GM23338 (cell line): ENCODE measurements around the gene MADCAM1. TPM values are rescaled to one million over a fixed set of nuclear protein-coding genes. Genes with fewer than 3 reads are reported as not detected.
A peak's percentile ranks its signal among the peaks of the same experiment; 100 is the strongest.

Source experiments
- ATAC-seq: fragments of 200-7000 bp; cut with Tn5 transposase; 3 replicates; pipeline ENCODE4 v1.9.1; 2020
- DNase-seq: peaks from one replicate; pipeline ENCODE4 v3.0.0-alpha.2; 2015; ENCODE audit warnings: low spot score
- H2AFZ ChIP-seq: fragments of 200-600 bp; sonication (generic); 2 replicates; pipeline ENCODE4 v1.8.0; 2016; ENCODE audit warnings: antibody characterized with exemption, mild to moderate bottlenecking, moderate library complexity
- H3F3A ChIP-seq: fragments of 200-600 bp; sonication (generic); replicated peaks from 2 replicates; pipeline ENCODE4 v1.8.0; 2017; ENCODE audit warnings: antibody characterized with exemption, mixed run types, low read depth
- H3K27ac ChIP-seq: fragments of 200-600 bp; sonication (generic); 2 replicates; pipeline ENCODE4 v1.6.1; 2016; ENCODE audit warnings: low read depth
- H3K27me3 ChIP-seq: fragments of 200-600 bp; sonication (generic); 2 replicates; pipeline ENCODE4 v1.8.0; 2016; ENCODE audit warnings: mild to moderate bottlenecking, mixed run types, moderate library complexity; ENCODE audit not compliant: insufficient read depth
- H3K36me3 ChIP-seq: fragments of 200-600 bp; sonication (generic); 2 replicates; pipeline ENCODE4 v1.8.0; 2016; ENCODE audit warnings: mild to moderate bottlenecking; ENCODE audit not compliant: insufficient read depth
- H3K4me1 ChIP-seq: fragments of 200-600 bp; sonication (generic); 2 replicates; pipeline ENCODE4 v1.8.0; 2016; ENCODE audit warnings: mild to moderate bottlenecking, moderate library complexity; ENCODE audit not compliant: insufficient read depth
- H3K4me2 ChIP-seq: fragments of 200-600 bp; sonication (generic); 2 replicates; pipeline ENCODE4 v1.7.1; 2017; ENCODE audit warnings: mixed run types
- H3K4me3 ChIP-seq: fragments of 200-600 bp; sonication (generic); 2 replicates; pipeline ENCODE4 v1.6.1; 2016; ENCODE audit warnings: mixed run types
- H3K79me2 ChIP-seq: fragments of 200-600 bp; sonication (generic); replicated peaks from 2 replicates; pipeline ENCODE4 v1.8.0; 2017; ENCODE audit warnings: mild to moderate bottlenecking; ENCODE audit not compliant: insufficient read depth
- H3K9me2 ChIP-seq: fragments of 200-600 bp; sonication (generic); 2 replicates; pipeline ENCODE4 v1.8.0; 2017; ENCODE audit not compliant: insufficient read depth
- H4K20me1 ChIP-seq: fragments of 200-600 bp; sonication (generic); replicated peaks from 2 replicates; pipeline ENCODE4 v1.8.0; 2017; ENCODE audit warnings: mild to moderate bottlenecking; ENCODE audit not compliant: insufficient read depth
- H3K27ac Mint-ChIP-seq: 2 replicates; pipeline ENCODE4 v1.8.0; 2020; ENCODE audit warnings: inconsistent platforms, mild to moderate bottlenecking, moderate library complexity, mixed read lengths
- H3K27me3 Mint-ChIP-seq: 3 replicates; pipeline ENCODE4 v1.8.0; 2022; ENCODE audit warnings: low read depth, mild to moderate bottlenecking, moderate library complexity, mixed read lengths, inconsistent platforms; ENCODE audit not compliant: insufficient read depth, poor library complexity
- H3K36me3 Mint-ChIP-seq: 3 replicates; pipeline ENCODE4 v1.8.0; 2021; ENCODE audit warnings: low read depth, mild to moderate bottlenecking, inconsistent platforms, moderate library complexity, mixed read lengths
- H3K4me1 Mint-ChIP-seq: 3 replicates; pipeline ENCODE4 v1.8.0; 2020; ENCODE audit warnings: mild to moderate bottlenecking, inconsistent platforms, mixed read lengths
- H3K4me3 Mint-ChIP-seq: 3 replicates; pipeline ENCODE4 v1.8.0; 2021; ENCODE audit warnings: moderate library complexity, mild to moderate bottlenecking, inconsistent platforms, mixed read lengths
- H3K9me3 Mint-ChIP-seq: 3 replicates; pipeline ENCODE4 v1.8.0; 2020; ENCODE audit warnings: moderate library complexity, mild to moderate bottlenecking, inconsistent platforms, mixed read lengths
- CREB1 ChIP-seq: fragments of 250-450 bp; sonication (Bioruptor Pico); IDR thresholded peaks from 2 replicates; pipeline ENCODE4 v1.5.0; 2020; ENCODE audit warnings: low read depth, mild to moderate bottlenecking, moderate library complexity
- EZH2phosphoT487 ChIP-seq: fragments of 200-600 bp; sonication (generic); IDR thresholded peaks from one replicate; pipeline ENCODE4 v1.8.1; 2018; ENCODE audit warnings: antibody characterized with exemption; ENCODE audit not compliant: unreplicated experiment
- JUNB ChIP-seq: IDR thresholded peaks from one replicate; pipeline ENCODE4 v1.6.1; 2016; ENCODE audit warnings: antibody characterized with exemption; ENCODE audit not compliant: unreplicated experiment
- NANOG ChIP-seq: IDR thresholded peaks from 2 replicates; pipeline ENCODE4 v1.6.1; 2016; ENCODE audit warnings: antibody characterized with exemption, borderline replicate concordance
- POLR2AphosphoS5 ChIP-seq: IDR thresholded peaks from 2 replicates; pipeline ENCODE4 v1.6.1; 2016; ENCODE audit warnings: antibody characterized with exemption, low read depth
- polyA plus RNA-seq: library from polyadenylated mRNA; unstranded; fragments of >200 nt; fragmentation: Nextera tagmentation; extraction: Ambion mirVana; gene quantifications from 2 replicates; pipeline ENCODE4 v1.2.1, GENCODE V29; 2016
- total RNA-seq: library from RNA; depleted of rRNA; stranded (reverse); fragments of >200 nt; shearing (Covaris generic); gene quantifications from 2 replicates; pipeline ENCODE4 v1.2.3, GENCODE V29; 2014
- TF ChIP-seq, protein P1 (sequence below), 2 experiments: fragments of 200-600 bp in 1 of 2; sonication (generic) in 1 of 2; conservative IDR thresholded peaks; 2 replicates each; pipeline versions ENCODE4 v1.5.1 to v1.6.1; 2016 to 2017; ENCODE audit warnings: antibody characterized with exemption in 2 of 2, low read depth in 2 of 2, mild to moderate bottlenecking in 2 of 2, moderate library complexity in 1 of 2
- TF ChIP-seq, protein P2 (sequence below): IDR thresholded peaks from one replicate; pipeline ENCODE4 v1.6.1; 2018; ENCODE audit warnings: antibody characterized with exemption; ENCODE audit not compliant: unreplicated experiment
- TF ChIP-seq, protein P3 (sequence below): fragments of 250-450 bp; sonication (Bioruptor Pico); IDR thresholded peaks from 2 replicates; pipeline ENCODE4 v1.5.0; 2020; ENCODE audit warnings: mild to moderate bottlenecking, moderate library complexity

MADCAM1 gene
- total and polyA plus RNA-seq, 2 experiments from 2014 or later: 2.1 to 2.5 TPM

DNA sequence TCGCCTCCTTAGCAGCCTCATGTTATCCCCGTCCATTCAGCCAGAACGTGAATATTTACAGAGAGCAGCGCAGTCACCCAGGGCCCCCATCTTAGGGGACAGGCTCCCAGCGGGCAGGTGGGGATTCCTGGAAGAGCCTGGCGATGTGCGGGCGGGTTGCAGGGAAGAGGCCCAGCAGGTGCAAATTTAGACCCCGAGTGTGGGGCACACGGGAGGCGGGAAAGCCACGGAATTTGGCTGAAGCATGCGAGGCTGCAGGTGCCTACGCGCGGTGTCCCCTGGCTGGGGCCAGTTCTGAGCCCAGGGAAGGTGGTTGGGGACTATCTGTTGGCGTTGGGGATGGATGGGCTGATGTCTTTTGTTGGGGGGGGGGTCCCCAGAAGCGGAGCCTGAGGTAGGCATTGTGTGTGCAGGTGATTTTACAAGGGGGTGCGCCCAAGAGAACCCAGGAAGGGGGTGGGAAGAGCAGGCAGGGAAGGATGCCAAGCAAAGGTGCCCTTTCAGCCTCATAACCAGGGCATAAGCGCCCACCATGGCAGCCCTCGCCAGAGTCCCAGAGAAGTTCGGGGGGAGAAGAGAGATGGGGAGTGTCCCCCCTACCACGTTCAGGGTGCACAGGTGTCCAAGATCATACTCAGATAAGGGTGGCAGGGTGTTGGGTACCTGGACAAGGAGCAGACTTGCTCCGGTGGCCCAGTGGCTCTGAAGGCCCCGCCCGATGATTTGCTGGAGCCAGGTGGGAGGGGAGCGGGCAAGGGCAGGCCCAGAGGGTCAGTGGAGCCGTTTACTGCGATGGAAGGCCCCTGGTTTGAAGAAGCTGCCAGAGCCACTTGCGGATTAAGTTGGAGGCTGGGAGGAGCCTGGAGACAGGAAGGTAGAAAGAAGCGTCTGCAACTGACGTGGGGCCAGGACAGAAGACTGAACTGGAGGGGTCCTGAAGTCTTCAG, 12.2 kb downstream of the MADCAM1 start (continued):
- TF ChIP-seq POLR2AphosphoS5: no peak
- no peak for TF ChIP-seq EZH2phosphoT487

GRCh38 chr19:510606-511100, 14.4 kb downstream of the MADCAM1 start:
- ATAC-seq: peak; percentile 47
- Histone ChIP-seq H3K27me3 (no peaks in the 10 kb centered on the region), H3K4me3 (peak overlapping the region; percentile 26; the same call in 1 of the 2 replicates), H3K79me2 (no peaks in the 10 kb centered on the region), H3K36me3 (no peaks in the 10 kb centered on the region; the same call in 1 of the 2 replicates), H3K4me2 (peak overlapping the region; percentile 71), H2AFZ (no peak overlapping the region), H3K9me2 (no peaks in the 10 kb centered on the region), H4K20me1 (no peaks in the 10 kb centered on the region), H3K27ac (no peak overlapping the region), H3F3A (peaks cover 21% of the 10 kb centered on the region; the same call in 1 of the 2 replicates), H3K4me1 (peaks cover 11% of the 10 kb centered on the region; the same call in 1 of the 2 replicates)
- peak; percentile 94 for DNase-seq
- Mint-ChIP-seq H3K9me3 (peaks cover 9% of the 10 kb centered on the region), H3K27me3 (peaks cover 32% of the 10 kb centered on the region), H3K27ac (no peak overlapping the region), H3K4me1 (peaks cover 18% of the 10 kb centered on the region), H3K4me3 (peak overlapping the region; percentile 63), H3K36me3 (peaks cover 30% of the 10 kb centered on the region)
- peak; percentile 64 for TF ChIP-seq CREB1 (CRISPR knock-in tag)
- TF ChIP-seq, protein P1, sequence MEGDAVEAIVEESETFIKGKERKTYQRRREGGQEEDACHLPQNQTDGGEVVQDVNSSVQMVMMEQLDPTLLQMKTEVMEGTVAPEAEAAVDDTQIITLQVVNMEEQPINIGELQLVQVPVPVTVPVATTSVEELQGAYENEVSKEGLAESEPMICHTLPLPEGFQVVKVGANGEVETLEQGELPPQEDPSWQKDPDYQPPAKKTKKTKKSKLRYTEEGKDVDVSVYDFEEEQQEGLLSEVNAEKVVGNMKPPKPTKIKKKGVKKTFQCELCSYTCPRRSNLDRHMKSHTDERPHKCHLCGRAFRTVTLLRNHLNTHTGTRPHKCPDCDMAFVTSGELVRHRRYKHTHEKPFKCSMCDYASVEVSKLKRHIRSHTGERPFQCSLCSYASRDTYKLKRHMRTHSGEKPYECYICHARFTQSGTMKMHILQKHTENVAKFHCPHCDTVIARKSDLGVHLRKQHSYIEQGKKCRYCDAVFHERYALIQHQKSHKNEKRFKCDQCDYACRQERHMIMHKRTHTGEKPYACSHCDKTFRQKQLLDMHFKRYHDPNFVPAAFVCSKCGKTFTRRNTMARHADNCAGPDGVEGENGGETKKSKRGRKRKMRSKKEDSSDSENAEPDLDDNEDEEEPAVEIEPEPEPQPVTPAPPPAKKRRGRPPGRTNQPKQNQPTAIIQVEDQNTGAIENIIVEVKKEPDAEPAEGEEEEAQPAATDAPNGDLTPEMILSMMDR (conservative IDR thresholded peaks at IDR 0.05; ENCODE audit: low read depth in 2 of 2): peak; percentile 93 to 98
- TF ChIP-seq NANOG: no peak
- TF ChIP-seq, protein P2, sequence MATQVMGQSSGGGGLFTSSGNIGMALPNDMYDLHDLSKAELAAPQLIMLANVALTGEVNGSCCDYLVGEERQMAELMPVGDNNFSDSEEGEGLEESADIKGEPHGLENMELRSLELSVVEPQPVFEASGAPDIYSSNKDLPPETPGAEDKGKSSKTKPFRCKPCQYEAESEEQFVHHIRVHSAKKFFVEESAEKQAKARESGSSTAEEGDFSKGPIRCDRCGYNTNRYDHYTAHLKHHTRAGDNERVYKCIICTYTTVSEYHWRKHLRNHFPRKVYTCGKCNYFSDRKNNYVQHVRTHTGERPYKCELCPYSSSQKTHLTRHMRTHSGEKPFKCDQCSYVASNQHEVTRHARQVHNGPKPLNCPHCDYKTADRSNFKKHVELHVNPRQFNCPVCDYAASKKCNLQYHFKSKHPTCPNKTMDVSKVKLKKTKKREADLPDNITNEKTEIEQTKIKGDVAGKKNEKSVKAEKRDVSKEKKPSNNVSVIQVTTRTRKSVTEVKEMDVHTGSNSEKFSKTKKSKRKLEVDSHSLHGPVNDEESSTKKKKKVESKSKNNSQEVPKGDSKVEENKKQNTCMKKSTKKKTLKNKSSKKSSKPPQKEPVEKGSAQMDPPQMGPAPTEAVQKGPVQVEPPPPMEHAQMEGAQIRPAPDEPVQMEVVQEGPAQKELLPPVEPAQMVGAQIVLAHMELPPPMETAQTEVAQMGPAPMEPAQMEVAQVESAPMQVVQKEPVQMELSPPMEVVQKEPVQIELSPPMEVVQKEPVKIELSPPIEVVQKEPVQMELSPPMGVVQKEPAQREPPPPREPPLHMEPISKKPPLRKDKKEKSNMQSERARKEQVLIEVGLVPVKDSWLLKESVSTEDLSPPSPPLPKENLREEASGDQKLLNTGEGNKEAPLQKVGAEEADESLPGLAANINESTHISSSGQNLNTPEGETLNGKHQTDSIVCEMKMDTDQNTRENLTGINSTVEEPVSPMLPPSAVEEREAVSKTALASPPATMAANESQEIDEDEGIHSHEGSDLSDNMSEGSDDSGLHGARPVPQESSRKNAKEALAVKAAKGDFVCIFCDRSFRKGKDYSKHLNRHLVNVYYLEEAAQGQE: no peak
- no peak for TF ChIP-seq JUNB
- TF ChIP-seq, protein P3, sequence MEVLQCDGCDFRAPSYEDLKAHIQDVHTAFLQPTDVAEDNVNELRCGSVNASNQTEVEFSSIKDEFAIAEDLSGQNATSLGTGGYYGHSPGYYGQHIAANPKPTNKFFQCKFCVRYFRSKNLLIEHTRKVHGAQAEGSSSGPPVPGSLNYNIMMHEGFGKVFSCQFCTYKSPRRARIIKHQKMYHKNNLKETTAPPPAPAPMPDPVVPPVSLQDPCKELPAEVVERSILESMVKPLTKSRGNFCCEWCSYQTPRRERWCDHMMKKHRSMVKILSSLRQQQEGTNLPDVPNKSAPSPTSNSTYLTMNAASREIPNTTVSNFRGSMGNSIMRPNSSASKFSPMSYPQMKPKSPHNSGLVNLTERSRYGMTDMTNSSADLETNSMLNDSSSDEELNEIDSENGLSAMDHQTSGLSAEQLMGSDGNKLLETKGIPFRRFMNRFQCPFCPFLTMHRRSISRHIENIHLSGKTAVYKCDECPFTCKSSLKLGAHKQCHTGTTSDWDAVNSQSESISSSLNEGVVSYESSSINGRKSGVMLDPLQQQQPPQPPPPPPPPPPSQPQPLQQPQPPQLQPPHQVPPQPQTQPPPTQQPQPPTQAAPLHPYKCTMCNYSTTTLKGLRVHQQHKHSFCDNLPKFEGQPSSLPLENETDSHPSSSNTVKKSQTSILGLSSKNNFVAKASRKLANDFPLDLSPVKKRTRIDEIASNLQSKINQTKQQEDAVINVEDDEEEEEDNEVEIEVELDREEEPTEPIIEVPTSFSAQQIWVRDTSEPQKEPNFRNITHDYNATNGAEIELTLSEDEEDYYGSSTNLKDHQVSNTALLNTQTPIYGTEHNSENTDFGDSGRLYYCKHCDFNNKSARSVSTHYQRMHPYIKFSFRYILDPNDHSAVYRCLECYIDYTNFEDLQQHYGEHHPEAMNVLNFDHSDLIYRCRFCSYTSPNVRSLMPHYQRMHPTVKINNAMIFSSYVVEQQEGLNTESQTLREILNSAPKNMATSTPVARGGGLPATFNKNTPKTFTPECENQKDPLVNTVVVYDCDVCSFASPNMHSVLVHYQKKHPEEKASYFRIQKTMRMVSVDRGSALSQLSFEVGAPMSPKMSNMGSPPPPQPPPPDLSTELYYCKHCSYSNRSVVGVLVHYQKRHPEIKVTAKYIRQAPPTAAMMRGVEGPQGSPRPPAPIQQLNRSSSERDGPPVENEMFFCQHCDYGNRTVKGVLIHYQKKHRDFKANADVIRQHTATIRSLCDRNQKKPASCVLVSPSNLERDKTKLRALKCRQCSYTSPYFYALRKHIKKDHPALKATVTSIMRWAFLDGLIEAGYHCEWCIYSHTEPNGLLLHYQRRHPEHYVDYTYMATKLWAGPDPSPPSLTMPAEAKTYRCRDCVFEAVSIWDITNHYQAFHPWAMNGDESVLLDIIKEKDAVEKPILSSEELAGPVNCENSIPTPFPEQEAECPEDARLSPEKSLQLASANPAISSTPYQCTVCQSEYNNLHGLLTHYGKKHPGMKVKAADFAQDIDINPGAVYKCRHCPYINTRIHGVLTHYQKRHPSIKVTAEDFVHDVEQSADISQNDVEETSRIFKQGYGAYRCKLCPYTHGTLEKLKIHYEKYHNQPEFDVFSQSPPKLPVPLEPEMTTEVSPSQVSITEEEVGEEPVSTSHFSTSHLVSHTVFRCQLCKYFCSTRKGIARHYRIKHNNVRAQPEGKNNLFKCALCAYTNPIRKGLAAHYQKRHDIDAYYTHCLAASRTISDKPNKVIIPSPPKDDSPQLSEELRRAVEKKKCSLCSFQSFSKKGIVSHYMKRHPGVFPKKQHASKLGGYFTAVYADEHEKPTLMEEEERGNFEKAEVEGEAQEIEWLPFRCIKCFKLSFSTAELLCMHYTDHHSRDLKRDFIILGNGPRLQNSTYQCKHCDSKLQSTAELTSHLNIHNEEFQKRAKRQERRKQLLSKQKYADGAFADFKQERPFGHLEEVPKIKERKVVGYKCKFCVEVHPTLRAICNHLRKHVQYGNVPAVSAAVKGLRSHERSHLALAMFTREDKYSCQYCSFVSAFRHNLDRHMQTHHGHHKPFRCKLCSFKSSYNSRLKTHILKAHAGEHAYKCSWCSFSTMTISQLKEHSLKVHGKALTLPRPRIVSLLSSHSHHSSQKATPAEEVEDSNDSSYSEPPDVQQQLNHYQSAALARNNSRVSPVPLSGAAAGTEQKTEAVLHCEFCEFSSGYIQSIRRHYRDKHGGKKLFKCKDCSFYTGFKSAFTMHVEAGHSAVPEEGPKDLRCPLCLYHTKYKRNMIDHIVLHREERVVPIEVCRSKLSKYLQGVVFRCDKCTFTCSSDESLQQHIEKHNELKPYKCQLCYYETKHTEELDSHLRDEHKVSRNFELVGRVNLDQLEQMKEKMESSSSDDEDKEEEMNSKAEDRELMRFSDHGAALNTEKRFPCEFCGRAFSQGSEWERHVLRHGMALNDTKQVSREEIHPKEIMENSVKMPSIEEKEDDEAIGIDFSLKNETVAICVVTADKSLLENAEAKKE (CRISPR knock-in tag): 0 out of 2 replicates have a peak, but pooled peaks have one; percentile 17
